Neural crest cell (in vitro differentiated cells): ENCODE data around the gene GRIN2A. TPM values are rescaled to one million over a fixed set of nuclear protein-coding genes. Genes with fewer than 3 reads are reported as not detected.

Experiments used
- DNase-seq: peaks from one replicate; pipeline ENCODE4 v3.0.0; 2021; ENCODE audit warnings: low read depth, mixed read lengths, low spot score
- H3K27ac Mint-ChIP-seq: one replicate; pipeline ENCODE4 v1.8.0; 2021; ENCODE audit warnings: mild to moderate bottlenecking, mixed read lengths; ENCODE audit not compliant: unreplicated experiment
- H3K27me3 Mint-ChIP-seq: 2 replicates; pipeline ENCODE4 v1.8.0; 2021; ENCODE audit warnings: low read depth, mild to moderate bottlenecking, mixed read lengths
- H3K36me3 Mint-ChIP-seq: 2 replicates; pipeline ENCODE4 v1.8.0; 2021; ENCODE audit warnings: low read depth, mild to moderate bottlenecking, mixed read lengths
- H3K4me1 Mint-ChIP-seq: 2 replicates; pipeline ENCODE4 v1.8.0; 2021; ENCODE audit warnings: mixed read lengths
- H3K4me3 Mint-ChIP-seq: one replicate; pipeline ENCODE4 v1.8.0; 2021; ENCODE audit warnings: mild to moderate bottlenecking, mixed read lengths
- H3K9me3 Mint-ChIP-seq: 2 replicates; pipeline ENCODE4 v1.8.0; 2021; ENCODE audit warnings: mixed read lengths
- total RNA-seq: library from RNA; stranded (reverse); gene quantifications from 2 replicates; pipeline ENCODE4 v1.2.1, GENCODE V29; 2021
- TF ChIP-seq, protein P1 (sequence below): fragments of 200-600 bp; sonication (generic); conservative IDR thresholded peaks from 2 replicates; pipeline ENCODE4 v1.5.0; 2021; ENCODE audit warnings: antibody characterized with exemption, mild to moderate bottlenecking

The GRIN2A gene
- total RNA-seq, 1 donor from 2014 or later = 0.09 TPM

DNA sequence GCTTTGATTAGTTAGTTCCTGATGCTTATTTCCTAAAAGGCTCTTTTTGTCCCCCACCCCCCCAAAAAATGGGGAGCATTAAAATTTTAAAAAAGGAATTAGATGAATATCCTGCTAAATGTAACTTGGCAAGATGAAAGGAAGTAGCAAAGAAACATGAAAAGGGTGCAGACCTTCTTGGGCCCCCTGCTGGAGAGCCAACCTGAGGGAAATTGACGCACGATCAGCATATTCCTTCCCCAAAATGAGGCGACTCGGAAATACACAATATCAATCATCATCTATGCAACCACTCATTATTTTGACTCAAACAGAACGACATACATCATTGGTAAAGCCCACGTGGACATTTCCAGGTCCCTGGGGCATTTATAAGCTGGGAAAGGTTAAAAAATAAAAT, 59.7 kb downstream of the GRIN2A start:
- Mint-ChIP-seq H3K9me3 (no peaks in the 10 kb centered on the region), H3K4me3 (no peak overlapping the region), H3K27me3 (peaks cover 68% of the 10 kb centered on the region), H3K27ac (no peak overlapping the region), H3K36me3 (no peaks in the 10 kb centered on the region), H3K4me1 (peaks cover 10% of the 10 kb centered on the region)
- peak; percentile 6 for DNase-seq
- TF ChIP-seq, protein P1, sequence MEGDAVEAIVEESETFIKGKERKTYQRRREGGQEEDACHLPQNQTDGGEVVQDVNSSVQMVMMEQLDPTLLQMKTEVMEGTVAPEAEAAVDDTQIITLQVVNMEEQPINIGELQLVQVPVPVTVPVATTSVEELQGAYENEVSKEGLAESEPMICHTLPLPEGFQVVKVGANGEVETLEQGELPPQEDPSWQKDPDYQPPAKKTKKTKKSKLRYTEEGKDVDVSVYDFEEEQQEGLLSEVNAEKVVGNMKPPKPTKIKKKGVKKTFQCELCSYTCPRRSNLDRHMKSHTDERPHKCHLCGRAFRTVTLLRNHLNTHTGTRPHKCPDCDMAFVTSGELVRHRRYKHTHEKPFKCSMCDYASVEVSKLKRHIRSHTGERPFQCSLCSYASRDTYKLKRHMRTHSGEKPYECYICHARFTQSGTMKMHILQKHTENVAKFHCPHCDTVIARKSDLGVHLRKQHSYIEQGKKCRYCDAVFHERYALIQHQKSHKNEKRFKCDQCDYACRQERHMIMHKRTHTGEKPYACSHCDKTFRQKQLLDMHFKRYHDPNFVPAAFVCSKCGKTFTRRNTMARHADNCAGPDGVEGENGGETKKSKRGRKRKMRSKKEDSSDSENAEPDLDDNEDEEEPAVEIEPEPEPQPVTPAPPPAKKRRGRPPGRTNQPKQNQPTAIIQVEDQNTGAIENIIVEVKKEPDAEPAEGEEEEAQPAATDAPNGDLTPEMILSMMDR = peak; percentile 64

DNA sequence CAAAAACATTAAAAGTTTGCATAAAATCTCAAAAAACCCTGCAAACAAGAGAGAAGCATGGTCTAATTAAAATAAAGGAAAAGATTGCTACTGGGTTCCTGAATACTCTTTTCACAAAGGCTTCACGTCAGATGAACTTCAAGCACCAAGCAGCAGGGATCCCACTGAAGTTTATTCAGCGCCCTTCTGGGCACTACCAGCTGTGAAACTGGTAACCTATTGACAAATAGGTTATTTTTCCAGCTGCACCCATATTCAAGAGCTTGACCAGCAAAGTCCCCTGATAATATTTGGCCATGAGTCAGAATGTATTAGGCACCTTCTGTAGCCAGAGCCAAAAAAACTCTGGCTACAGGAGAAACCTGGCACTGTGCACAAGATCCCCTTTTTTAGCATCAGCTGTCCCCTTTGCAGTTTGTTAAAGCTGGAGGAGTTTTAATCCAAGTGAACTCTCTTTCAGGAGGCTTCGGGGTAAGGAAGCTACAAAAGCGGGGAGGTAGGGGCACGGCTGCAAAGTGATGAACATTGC, 60.3 kb downstream of the GRIN2A start:
- TF ChIP-seq, protein P1 = no peak
- DNase-seq = no peak
- H3K27ac Mint-ChIP-seq = no peak overlapping the region
- H3K4me3 Mint-ChIP-seq = no peak overlapping the region
- H3K4me1 Mint-ChIP-seq = peaks cover 10% of the 10 kb centered on the region
- H3K9me3 Mint-ChIP-seq = no peaks in the 10 kb centered on the region
- H3K36me3 Mint-ChIP-seq = no peaks in the 10 kb centered on the region
- peaks cover 74% of the 10 kb centered on the region for H3K27me3 Mint-ChIP-seq

DNA sequence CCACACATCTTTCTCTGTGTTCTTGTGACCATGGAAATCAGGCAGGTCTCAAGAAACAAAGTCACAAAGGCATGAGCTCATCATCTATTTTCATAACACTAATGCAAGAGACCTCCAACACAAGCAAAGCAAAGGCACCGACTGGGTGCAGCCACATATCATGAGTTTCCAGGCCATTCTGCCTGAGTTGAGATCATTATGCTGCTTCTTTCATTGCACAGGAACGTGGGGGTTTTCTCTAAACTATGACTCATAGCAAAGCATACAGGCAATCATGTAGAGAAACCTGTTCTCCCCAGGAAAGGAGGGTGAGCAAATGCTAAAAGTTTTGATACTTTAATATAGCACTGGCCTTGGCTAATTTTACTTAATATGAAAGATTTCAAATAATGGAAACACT, 60.7 kb downstream of the GRIN2A start:
- no peaks in the 10 kb centered on the region for H3K9me3 Mint-ChIP-seq
- TF ChIP-seq, protein P1 = no peak
- no peak for DNase-seq
- no peak overlapping the region for H3K27ac Mint-ChIP-seq
- H3K4me1 Mint-ChIP-seq = peaks cover 10% of the 10 kb centered on the region
- no peaks in the 10 kb centered on the region for H3K36me3 Mint-ChIP-seq
- no peak overlapping the region for H3K4me3 Mint-ChIP-seq
- peaks cover 72% of the 10 kb centered on the region for H3K27me3 Mint-ChIP-seq

DNA sequence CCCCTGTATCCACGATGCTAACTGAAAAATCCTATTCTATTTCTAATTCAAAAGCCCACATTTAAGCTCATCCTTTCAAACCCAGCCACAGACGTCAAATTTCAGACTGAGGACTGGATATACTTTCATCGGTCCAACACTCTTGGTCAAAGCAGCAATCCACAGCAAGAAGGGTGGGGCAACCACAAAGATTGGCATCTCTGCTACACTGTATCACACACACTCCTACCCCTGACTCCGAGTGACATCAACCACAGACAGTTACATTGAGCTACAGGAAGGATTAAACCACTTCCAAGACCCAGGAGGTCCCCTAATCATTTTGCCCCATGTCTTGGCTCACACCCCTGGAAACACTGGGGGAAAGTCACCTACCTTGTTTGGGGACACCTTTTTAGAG, 61.3 kb downstream of the GRIN2A start:
- TF ChIP-seq, protein P1 = no peak
- H3K36me3 Mint-ChIP-seq = no peaks in the 10 kb centered on the region
- no peak overlapping the region for H3K4me3 Mint-ChIP-seq
- H3K27ac Mint-ChIP-seq = no peak overlapping the region
- no peak for DNase-seq
- H3K9me3 Mint-ChIP-seq = no peaks in the 10 kb centered on the region
- H3K4me1 Mint-ChIP-seq = peaks cover 10% of the 10 kb centered on the region
- H3K27me3 Mint-ChIP-seq = peaks cover 76% of the 10 kb centered on the region

DNA sequence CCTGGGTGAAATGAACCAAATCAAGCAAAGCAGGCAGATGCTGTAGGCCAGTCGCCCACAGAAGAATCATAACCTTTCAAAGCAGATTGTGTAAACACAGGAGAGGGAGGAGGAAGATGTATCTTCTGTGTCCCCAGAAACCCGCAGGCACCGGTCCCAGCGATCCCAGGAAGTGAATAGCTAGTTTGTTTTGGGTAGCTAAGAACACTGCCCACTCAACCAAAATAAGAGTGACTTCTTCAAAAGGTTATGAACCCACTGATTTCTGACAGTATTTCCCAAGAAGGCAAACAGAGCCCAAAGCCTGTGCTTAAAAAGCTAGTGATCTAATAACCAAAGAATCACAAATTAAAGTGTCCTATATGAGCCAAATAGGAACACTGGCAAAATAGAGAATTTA, 67.8 kb downstream of the GRIN2A start:
- Mint-ChIP-seq H3K9me3 (no peaks in the 10 kb centered on the region), H3K27me3 (peaks cover 32% of the 10 kb centered on the region), H3K27ac (no peak overlapping the region), H3K4me3 (no peak overlapping the region), H3K4me1 (peaks cover 10% of the 10 kb centered on the region), H3K36me3 (no peaks in the 10 kb centered on the region)
- TF ChIP-seq, protein P1 = no peak
- no peak for DNase-seq
